Activated naive CD8-positive, alpha-beta T cell (primary cell): ENCODE data around the gene CBFB.
A peak's percentile ranks its signal among the peaks of the same experiment; 100 is the strongest.

ENCODE experiments used
- H3K27ac Mint-ChIP-seq: one replicate; pipeline ENCODE4 v1.8.0; 2021; ENCODE audit warnings: mixed read lengths
- H3K27me3 Mint-ChIP-seq: one replicate; pipeline ENCODE4 v1.8.0; 2021; ENCODE audit warnings: mixed read lengths
- H3K36me3 Mint-ChIP-seq: one replicate; pipeline ENCODE4 v1.8.0; 2021; ENCODE audit warnings: mixed read lengths
- H3K4me1 Mint-ChIP-seq: one replicate; pipeline ENCODE4 v1.8.0; 2021; ENCODE audit warnings: low read depth, mixed read lengths
- H3K4me3 Mint-ChIP-seq: one replicate; pipeline ENCODE4 v1.8.0; 2021; ENCODE audit warnings: mild to moderate bottlenecking, mixed read lengths
- H3K9me3 Mint-ChIP-seq: one replicate; pipeline ENCODE4 v1.8.0; 2021; ENCODE audit warnings: low read depth, mixed read lengths

Gene CBFB

GRCh38 chr16:67013233-67013822 lies 15.6 kb upstream of the CBFB start:
- Mint-ChIP-seq H3K9me3 (no peaks in the 10 kb centered on the region), H3K27me3 (no peaks in the 10 kb centered on the region), H3K27ac (peak overlapping the region; percentile 34), H3K4me1 (peaks cover 2% of the 10 kb centered on the region), H3K36me3 (no peaks in the 10 kb centered on the region), H3K4me3 (peak overlapping the region; percentile 63)

DNA sequence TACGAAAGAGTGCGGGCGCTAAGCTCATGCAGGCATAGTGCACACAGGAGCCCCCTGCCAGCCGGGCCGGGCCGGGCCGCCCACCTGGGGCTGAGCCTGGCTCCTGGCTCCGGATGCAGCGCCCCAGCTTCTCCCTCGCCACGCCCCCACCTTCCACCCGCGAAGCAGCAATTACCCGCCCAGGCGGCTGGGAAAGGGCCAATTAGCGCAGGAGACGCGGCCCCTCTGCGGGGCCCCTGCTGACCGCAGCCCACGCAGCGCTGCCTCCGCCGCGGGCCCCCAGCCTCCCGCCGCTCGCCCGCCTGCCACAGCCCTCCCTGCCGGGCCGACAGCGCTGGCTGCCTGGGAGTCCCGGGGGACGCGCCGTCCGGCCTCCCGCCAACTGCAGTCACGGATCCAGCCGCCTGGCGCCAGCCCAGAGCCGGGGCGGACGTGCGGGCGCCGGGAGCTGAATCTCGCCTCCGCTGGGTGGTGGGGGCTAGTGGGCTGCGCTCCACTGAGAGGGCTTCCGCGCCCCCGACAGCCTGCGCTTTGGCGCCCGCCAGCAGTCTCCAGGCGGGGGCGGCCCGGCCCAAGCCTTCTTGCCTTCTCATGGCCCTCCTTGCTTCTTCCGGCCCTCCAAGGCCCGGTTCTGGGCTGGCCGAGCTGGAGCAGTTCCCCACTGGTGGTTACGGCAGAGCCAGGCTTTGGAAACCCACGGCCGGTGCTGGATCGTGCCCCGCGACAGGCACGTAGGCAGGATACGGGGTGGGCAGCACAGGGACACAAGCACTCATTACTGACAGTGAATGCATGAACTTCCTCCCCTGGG lies 14.9 kb upstream of the CBFB start:
- peak overlapping the region; percentile 83 for H3K4me3 Mint-ChIP-seq
- no peak overlapping the region for H3K27ac Mint-ChIP-seq
- peaks cover 2% of the 10 kb centered on the region for H3K4me1 Mint-ChIP-seq

GRCh38 chr16:67014634-67015312 lies 14.2 kb upstream of the CBFB start:
- H3K9me3 Mint-ChIP-seq = no peaks in the 10 kb centered on the region
- H3K27me3 Mint-ChIP-seq = no peaks in the 10 kb centered on the region
- H3K4me1 Mint-ChIP-seq = peaks cover 2% of the 10 kb centered on the region
- peak overlapping the region; percentile 83 for H3K4me3 Mint-ChIP-seq
- H3K36me3 Mint-ChIP-seq = no peaks in the 10 kb centered on the region
- no peak overlapping the region for H3K27ac Mint-ChIP-seq

More for the DNA sequence above, 14.9 kb upstream of the CBFB start:
- H3K9me3 Mint-ChIP-seq = no peaks in the 10 kb centered on the region
- H3K36me3 Mint-ChIP-seq = no peaks in the 10 kb centered on the region
- H3K27me3 Mint-ChIP-seq = no peaks in the 10 kb centered on the region

DNA sequence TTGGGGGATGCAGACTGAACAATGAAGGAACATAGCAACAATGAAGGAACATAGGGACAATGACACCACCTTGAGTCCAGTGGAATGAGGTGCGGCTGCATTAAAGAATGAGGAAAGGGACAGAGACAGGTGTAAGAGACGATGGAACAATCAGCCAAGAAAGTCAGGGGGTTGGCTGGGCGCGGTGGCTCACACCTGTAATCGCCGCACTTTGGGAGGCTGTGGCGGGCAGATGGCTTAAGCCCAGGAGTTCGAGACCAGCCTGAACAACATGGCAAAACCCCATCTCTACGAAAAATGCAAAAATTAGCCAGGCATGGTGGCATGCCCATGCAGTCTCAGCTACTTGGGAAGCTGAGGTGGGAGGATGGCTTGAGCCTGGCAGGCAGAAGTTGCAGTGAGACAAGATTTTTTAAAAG lies 13.6 kb upstream of the CBFB start:
- Mint-ChIP-seq H3K27me3 (no peaks in the 10 kb centered on the region), H3K27ac (no peak overlapping the region), H3K36me3 (no peaks in the 10 kb centered on the region), H3K9me3 (no peaks in the 10 kb centered on the region), H3K4me3 (no peak overlapping the region), H3K4me1 (peaks cover 2% of the 10 kb centered on the region)

- no peak overlapping the region for H3K4me3 Mint-ChIP-seq
- no peaks in the 10 kb centered on the region for H3K27me3 Mint-ChIP-seq
- H3K9me3 Mint-ChIP-seq = no peaks in the 10 kb centered on the region
- peaks cover 2% of the 10 kb centered on the region for H3K4me1 Mint-ChIP-seq
- H3K27ac Mint-ChIP-seq = no peak overlapping the region
- no peaks in the 10 kb centered on the region for H3K36me3 Mint-ChIP-seq
Observed at GRCh38 chr16:67016143-67016542, 12.8 kb upstream of the CBFB start.

DNA sequence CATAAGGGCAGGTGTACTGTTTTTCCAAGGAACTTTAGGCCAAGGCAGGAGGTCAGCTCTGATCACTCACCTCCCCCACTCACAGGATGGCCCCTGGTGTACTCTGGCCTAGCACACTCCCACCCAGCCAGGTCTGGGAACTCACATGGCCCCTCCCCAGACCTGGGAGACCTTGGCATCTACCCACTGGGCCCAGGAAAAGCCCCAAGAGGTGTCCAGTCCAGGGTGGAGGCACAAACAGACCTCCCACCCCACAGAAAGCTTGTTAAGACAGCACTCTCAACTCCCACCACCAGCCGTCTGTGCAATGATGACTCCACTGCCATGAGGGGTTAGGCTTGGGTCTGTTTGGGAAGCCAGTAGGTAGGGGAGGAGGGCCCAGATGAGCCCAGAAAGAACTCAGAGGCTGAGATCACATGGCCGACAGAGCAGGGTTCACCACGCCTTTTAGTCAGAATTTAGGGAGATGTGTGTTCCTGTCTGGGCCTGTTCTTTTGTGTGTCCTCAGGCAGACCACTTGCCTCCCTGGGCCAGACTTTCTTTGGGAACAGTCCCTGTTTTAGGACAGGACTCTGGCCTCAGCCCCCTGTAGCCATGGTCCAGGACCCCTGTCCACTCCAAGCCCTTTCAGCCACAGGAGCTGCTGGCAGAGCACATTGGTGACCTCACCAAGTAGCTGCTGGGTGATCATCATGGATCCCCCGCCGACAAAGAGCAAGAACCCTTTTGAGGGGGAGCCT lies 12.1 kb upstream of the CBFB start:
- Mint-ChIP-seq H3K4me3 (no peak overlapping the region), H3K4me1 (peaks cover 2% of the 10 kb centered on the region), H3K27me3 (no peaks in the 10 kb centered on the region), H3K36me3 (no peaks in the 10 kb centered on the region), H3K9me3 (no peaks in the 10 kb centered on the region), H3K27ac (no peak overlapping the region)

- no peaks in the 10 kb centered on the region for H3K27me3 Mint-ChIP-seq
- no peaks in the 10 kb centered on the region for H3K36me3 Mint-ChIP-seq
- no peak overlapping the region for H3K27ac Mint-ChIP-seq
- H3K9me3 Mint-ChIP-seq = no peaks in the 10 kb centered on the region
- H3K4me3 Mint-ChIP-seq = no peak overlapping the region
- H3K4me1 Mint-ChIP-seq = peaks cover 2% of the 10 kb centered on the region
Observed at GRCh38 chr16:67017421-67017750, 11.6 kb upstream of the CBFB start.

DNA sequence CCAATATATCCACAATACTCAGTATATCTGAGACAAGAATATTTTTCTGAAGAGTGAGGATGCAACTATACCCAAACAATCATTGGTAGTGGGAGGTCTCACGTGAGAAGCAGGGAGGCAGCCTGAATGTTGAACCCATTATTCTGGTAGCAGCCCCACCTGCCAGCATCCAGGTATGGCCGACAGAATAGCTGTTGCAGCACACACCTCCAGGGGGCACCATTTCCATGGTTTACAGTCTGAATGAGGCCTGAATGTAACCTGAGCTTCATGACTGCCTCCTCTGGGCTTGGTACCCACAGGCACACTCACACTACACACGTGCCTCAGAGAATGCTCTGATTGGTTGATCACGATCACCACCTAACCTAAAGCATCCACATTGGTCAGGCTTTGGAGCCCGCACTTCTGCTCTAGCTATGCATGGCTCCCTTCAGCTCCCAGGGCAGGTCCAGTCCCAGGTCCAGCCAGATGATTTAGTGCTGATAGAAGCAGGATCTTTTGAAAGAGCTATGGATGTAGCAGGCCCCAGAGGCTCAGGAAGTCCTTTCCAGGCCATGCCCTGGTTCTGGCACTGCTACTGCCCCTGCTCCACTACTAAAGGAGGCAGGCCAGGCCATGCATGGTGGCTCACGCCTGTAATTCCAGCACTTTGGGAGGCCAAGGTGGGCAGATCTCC lies 11.0 kb upstream of the CBFB start:
- Mint-ChIP-seq H3K27me3 (no peaks in the 10 kb centered on the region), H3K9me3 (no peaks in the 10 kb centered on the region), H3K36me3 (no peaks in the 10 kb centered on the region), H3K4me1 (peaks cover 2% of the 10 kb centered on the region), H3K4me3 (no peak overlapping the region), H3K27ac (no peak overlapping the region)

GRCh38 chr16:67019171-67019570 lies 9.8 kb upstream of the CBFB start:
- H3K27ac Mint-ChIP-seq = no peak overlapping the region
- no peak overlapping the region for H3K4me3 Mint-ChIP-seq
- no peaks in the 10 kb centered on the region for H3K27me3 Mint-ChIP-seq
- no peaks in the 10 kb centered on the region for H3K36me3 Mint-ChIP-seq
- H3K9me3 Mint-ChIP-seq = no peaks in the 10 kb centered on the region
- H3K4me1 Mint-ChIP-seq = peaks cover 2% of the 10 kb centered on the region

- no peak overlapping the region for H3K4me3 Mint-ChIP-seq
- no peaks in the 10 kb centered on the region for H3K27me3 Mint-ChIP-seq
- H3K27ac Mint-ChIP-seq = no peak overlapping the region
- H3K36me3 Mint-ChIP-seq = no peaks in the 10 kb centered on the region
- peaks cover 9% of the 10 kb centered on the region for H3K4me1 Mint-ChIP-seq
- no peaks in the 10 kb centered on the region for H3K9me3 Mint-ChIP-seq
Observed at GRCh38 chr16:67021321-67021720, 7.6 kb upstream of the CBFB start.

- H3K36me3 Mint-ChIP-seq = no peaks in the 10 kb centered on the region
- peaks cover 11% of the 10 kb centered on the region for H3K4me1 Mint-ChIP-seq
- H3K27ac Mint-ChIP-seq = no peak overlapping the region
- no peaks in the 10 kb centered on the region for H3K9me3 Mint-ChIP-seq
- H3K27me3 Mint-ChIP-seq = no peaks in the 10 kb centered on the region
- no peak overlapping the region for H3K4me3 Mint-ChIP-seq
Observed at GRCh38 chr16:67022531-67023214, 6.3 kb upstream of the CBFB start.

GRCh38 chr16:67023689-67024088 lies 5.3 kb upstream of the CBFB start:
- H3K9me3 Mint-ChIP-seq = no peaks in the 10 kb centered on the region
- peaks cover 14% of the 10 kb centered on the region for H3K4me1 Mint-ChIP-seq
- no peak overlapping the region for H3K27ac Mint-ChIP-seq
- no peaks in the 10 kb centered on the region for H3K36me3 Mint-ChIP-seq
- H3K4me3 Mint-ChIP-seq = no peak overlapping the region
- no peaks in the 10 kb centered on the region for H3K27me3 Mint-ChIP-seq

DNA sequence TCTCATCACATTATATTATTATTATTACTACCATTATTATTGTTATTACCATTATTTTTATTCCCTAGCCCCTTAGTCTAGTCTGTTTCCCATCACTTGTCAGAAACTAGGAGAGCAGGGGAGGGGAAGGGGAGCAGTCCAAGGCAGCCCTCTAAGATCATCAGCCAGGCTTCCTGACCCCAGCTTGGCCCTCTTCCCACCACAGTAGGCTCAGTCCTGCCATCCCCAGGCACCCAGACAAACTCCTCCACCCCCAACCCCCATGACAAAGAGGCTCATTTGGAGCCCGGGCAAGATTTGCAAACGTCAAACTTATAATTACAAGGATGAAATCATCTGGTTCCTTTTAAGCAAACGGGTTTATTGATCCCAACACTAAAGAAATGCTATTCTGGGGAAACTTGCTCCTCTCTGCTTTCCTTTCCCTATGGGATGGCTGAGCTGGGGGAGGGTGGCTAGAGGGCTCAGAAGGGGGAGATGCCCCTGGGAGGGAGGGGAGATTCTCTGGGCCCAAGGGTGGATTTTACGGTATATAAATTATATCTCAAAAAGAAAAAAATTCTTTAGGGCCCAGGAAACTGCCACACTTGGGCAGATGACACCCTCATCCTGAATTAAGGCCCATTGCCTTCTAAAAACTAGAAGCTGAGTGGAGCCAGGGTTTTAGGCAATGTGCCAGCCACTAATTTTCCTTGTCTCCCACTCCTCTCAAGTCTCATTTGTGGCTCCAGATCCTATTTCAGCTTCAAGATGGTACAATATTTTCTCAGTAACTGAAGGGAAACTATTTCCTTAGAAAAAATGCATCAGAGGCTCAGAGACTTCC lies 4.4 kb upstream of the CBFB start:
- H3K27ac Mint-ChIP-seq = no peak overlapping the region
- H3K4me3 Mint-ChIP-seq = no peak overlapping the region
- peaks cover 14% of the 10 kb centered on the region for H3K4me1 Mint-ChIP-seq
- H3K36me3 Mint-ChIP-seq = no peaks in the 10 kb centered on the region
- no peaks in the 10 kb centered on the region for H3K27me3 Mint-ChIP-seq
- no peaks in the 10 kb centered on the region for H3K9me3 Mint-ChIP-seq
